Measurements from ENCODE around the gene ABCA10. TPM values are rescaled to one million over a fixed set of nuclear protein-coding genes. Genes with fewer than 3 reads are reported as not detected.

Gene ABCA10
- 0.08 to 0.31 TPM (median 0.24 TPM) in 5 replicates for total RNA-seq (2022; extraction: Qiagen RNA extraction; ENCODE audit: low read depth)

GRCh38 chr17:69228576-69228975, at the start of gene ABCA10:
TSS of gene ABCA10 (minus strand) at chr17:69228824. CDS start at chr17:69225358, 3,466 bp downstream.

GRCh38 chr17:69141431-69142174, 87.0 kb downstream of the ABCA10 start, which contains the start of gene ABCA6:
TSS of gene ABCA6 (minus strand) at chr17:69141895. CDS start at chr17:69140703, 1,192 bp downstream.

Other genes starting within 250 kb of the ABCA10 start
- 0.02 TPM in 1 of 5 replicates, not detected in the others for gene ABCA9, start 167.9 kb downstream of the ABCA10 start, total RNA-seq (2022; extraction: Qiagen RNA extraction; ENCODE audit: low read depth)
- gene ABCA6, start 86.9 kb downstream of the ABCA10 start, total RNA-seq (2022; extraction: Qiagen RNA extraction; ENCODE audit: low read depth) = 0.02 TPM in 1 of 5 replicates, not detected in the others
- gene ABCA5, start 98.3 kb upstream of the ABCA10 start, total RNA-seq (2022; extraction: Qiagen RNA extraction; ENCODE audit: low read depth) = 2.1 to 3.5 TPM (median 2.6 TPM) in 5 replicates
- gene MAP2K6, start 185.9 kb upstream of the ABCA10 start, total RNA-seq (2022; extraction: Qiagen RNA extraction; ENCODE audit: low read depth) = 8.0 to 11.2 TPM (median 9.8 TPM) in 5 replicates